Measurements from ENCODE around the gene ZSWIM6. TPM values are rescaled to one million over a fixed set of nuclear protein-coding genes. Genes with fewer than 3 reads are reported as not detected.
A peak's percentile ranks its signal among the peaks of the same experiment; 100 is the strongest.

ZSWIM6 gene
- polyA plus RNA-seq, 1 of the 3 experiments (the other 2 are of a cell fraction) = 7.4 TPM

DNA sequence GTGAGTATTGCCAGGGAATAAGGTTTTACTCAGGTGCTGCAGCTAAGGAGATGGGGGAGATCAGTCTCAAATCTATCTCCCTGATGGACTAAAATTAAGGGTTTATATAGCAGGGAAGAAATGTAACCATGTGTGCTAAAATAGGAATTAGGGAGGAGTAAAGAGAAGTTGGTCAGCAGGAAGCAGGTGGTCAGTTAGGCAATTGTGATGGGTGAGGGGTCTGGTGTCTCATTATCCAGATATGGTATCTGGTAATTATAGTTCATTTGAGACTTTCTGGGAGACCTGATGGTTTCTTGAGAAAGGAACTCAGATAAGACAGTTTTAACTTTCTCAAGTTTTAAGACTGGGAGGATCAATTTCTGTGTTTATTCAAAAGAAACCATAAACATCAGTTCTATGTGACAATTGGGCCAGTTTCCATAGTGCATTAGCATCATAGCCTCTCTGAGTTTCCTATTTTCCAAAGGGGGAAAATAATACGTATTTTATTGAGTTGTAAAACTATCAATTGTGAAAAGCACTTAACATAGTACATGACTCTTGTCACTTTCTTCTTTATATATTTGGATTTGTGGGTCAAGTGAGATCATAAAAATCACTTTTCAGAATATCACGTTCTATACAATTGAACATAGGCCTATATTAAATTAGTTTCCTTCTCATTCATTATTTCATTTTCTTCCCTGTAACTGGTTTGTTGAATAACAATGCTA lies 115.9 kb downstream of the ZSWIM6 start:
- Histone ChIP-seq H3K27me3 (ENCODE audit: insufficient read depth) (no peaks in the 10 kb centered on the region), H3K9ac (no peak overlapping the region), H3F3A (replicated peaks; ENCODE audit: insufficient read depth) (peaks cover 39% of the 10 kb centered on the region), H3K27ac (ENCODE audit: low read depth in 2 of 2, low read length in 1 of 2) (no peak overlapping the region), H3K9me3 (peaks cover 8% of the 10 kb centered on the region; the same call in 1 of the 2 replicates), H2AFZ (ENCODE audit: low read depth) (no peak overlapping the region), H3K9me2 (no peaks in the 10 kb centered on the region), H3K36me3 (replicated peaks in 1 of 2; ENCODE audit: control insufficient read depth in 1 of 2, insufficient read depth in 2 of 2, low read length in 1 of 2) (peaks cover 4 to 19% of the 10 kb centered on the region in 2 experiments), H3K4me2 (no peak overlapping the region), H3K79me2 (ENCODE audit: insufficient read depth) (peaks cover 47% of the 10 kb centered on the region), H3K4me1 (ENCODE audit: control insufficient read depth in 1 of 2, insufficient read depth in 2 of 2, low read depth in 1 of 2, low read length in 1 of 2) (peaks cover 12 to 16% of the 10 kb centered on the region in 2 experiments), H4K20me1 (ENCODE audit: insufficient read depth) (peaks cover 9% of the 10 kb centered on the region), H3K4me3 (ENCODE audit: low read depth in 2 of 2, low read length in 1 of 2) (no peak overlapping the region)
- no peak for TF ChIP-seq MAX (IDR thresholded peaks at IDR 0.05; ENCODE audit: low read depth)
- TF ChIP-seq RFX5 (IDR thresholded peaks at IDR 0.05; ENCODE audit: low read length) = no peak
- TF ChIP-seq CHD2 (IDR thresholded peaks at IDR 0.05; ENCODE audit: low read length, partially characterized antibody) = no peak
- ChIA-PET CTCF (no interaction called here), POLR2A (no interaction called here)
- WGBS (ENCODE audit: low lambda C conversion rate) = 93% methylated on average over 2 of the region's 2 CpGs
- no peak for DNase-seq

GRCh38 chr5:61449804-61450492 lies 117.9 kb downstream of the ZSWIM6 start:
- ChIA-PET POLR2A (no interaction called here), CTCF (interaction anchor here (1.3 kb wide), 1 partner anchor 18 kb away, joined by 3 read pairs; no protein-coding TSS in a partner anchor)
- TF ChIP-seq GABPA (IDR thresholded peaks at IDR 0.05; ENCODE audit: low read depth) (no peak), EZH2phosphoT487 (IDR thresholded peaks at IDR 0.05; ENCODE audit: borderline replicate concordance, low read depth) (no peak), GATA2 (CRISPR knock-in tag; IDR thresholded peaks at IDR 0.05) (no peak), MAX (IDR thresholded peaks at IDR 0.05; ENCODE audit: low read depth) (no peak; the same call in 1 of the 2 replicates), NFIC (IDR thresholded peaks at IDR 0.05; ENCODE audit: borderline replicate concordance) (peak; percentile 77), MEF2A (IDR thresholded peaks at IDR 0.05; ENCODE audit: borderline replicate concordance, low read depth) (peak; percentile 56; the same call in 1 of the 2 replicates), EP300 (IDR thresholded peaks at IDR 0.05; ENCODE audit: borderline replicate concordance in 1 of 2, low read depth in 1 of 2, low read length in 1 of 2) (peak; percentile 50 to 90), TAF1 (IDR thresholded peaks at IDR 0.05; ENCODE audit: borderline replicate concordance, low read depth, low read length) (no peak), ZBTB33 (IDR thresholded peaks at IDR 0.05; ENCODE audit: borderline replicate concordance, low read depth) (peak; percentile 53; the same call in 1 of the 2 replicates), ELF1 (IDR thresholded peaks at IDR 0.05) (no peak), FOSL2 (IDR thresholded peaks at IDR 0.05; ENCODE audit: borderline replicate concordance, low read depth) (peak; percentile 90), JUND (IDR thresholded peaks at IDR 0.05) (peak; percentile 93), MXI1 (IDR thresholded peaks at IDR 0.05; ENCODE audit: low read depth, low read length) (no peak), CTCF (IDR thresholded peaks at IDR 0.05) (no peak), NRF1 (IDR thresholded peaks at IDR 0.05; ENCODE audit: low read depth, low read length) (no peak), FOXJ3 (CRISPR knock-in tag; IDR thresholded peaks at IDR 0.05) (no peak), RFX5 (IDR thresholded peaks at IDR 0.05; ENCODE audit: low read length) (no peak), TEAD4 (IDR thresholded peaks at IDR 0.05; ENCODE audit: borderline replicate concordance, insufficient read depth) (peak; percentile 75; the same call in 1 of the 2 replicates), CHD2 (IDR thresholded peaks at IDR 0.05; ENCODE audit: low read length, partially characterized antibody) (no peak)
- TF ChIP-seq, protein P1, sequence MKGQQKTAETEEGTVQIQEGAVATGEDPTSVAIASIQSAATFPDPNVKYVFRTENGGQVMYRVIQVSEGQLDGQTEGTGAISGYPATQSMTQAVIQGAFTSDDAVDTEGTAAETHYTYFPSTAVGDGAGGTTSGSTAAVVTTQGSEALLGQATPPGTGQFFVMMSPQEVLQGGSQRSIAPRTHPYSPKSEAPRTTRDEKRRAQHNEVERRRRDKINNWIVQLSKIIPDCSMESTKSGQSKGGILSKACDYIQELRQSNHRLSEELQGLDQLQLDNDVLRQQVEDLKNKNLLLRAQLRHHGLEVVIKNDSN (IDR thresholded peaks at IDR 0.05; ENCODE audit: borderline replicate concordance, low read depth) = no peak

More at GRCh38 chr5:61449804-61450492, 117.9 kb downstream of the ZSWIM6 start:
- WGBS (ENCODE audit: low lambda C conversion rate) = 54% methylated on average over 2 of the region's 2 CpGs
- Histone ChIP-seq H3K4me3 (ENCODE audit: low read depth in 2 of 2, low read length in 1 of 2) (peak overlapping the region in 1 of 2 experiments; percentile 25; a peak in 3 of 4 replicates), H3K4me2 (peak overlapping the region; percentile 42), H3K27ac (ENCODE audit: low read depth in 2 of 2, low read length in 1 of 2) (peak overlapping the region; percentile 88 to 98), H3K27me3 (ENCODE audit: insufficient read depth) (no peaks in the 10 kb centered on the region), H2AFZ (ENCODE audit: low read depth) (no peak overlapping the region), H4K20me1 (ENCODE audit: insufficient read depth) (peaks cover 9% of the 10 kb centered on the region), H3F3A (replicated peaks; ENCODE audit: insufficient read depth) (peaks cover 39% of the 10 kb centered on the region), H3K9me2 (no peaks in the 10 kb centered on the region), H3K36me3 (replicated peaks in 1 of 2; ENCODE audit: control insufficient read depth in 1 of 2, insufficient read depth in 2 of 2, low read length in 1 of 2) (peaks cover 4 to 19% of the 10 kb centered on the region in 2 experiments), H3K79me2 (ENCODE audit: insufficient read depth) (peaks cover 59% of the 10 kb centered on the region), H3K9ac (peak overlapping the region; percentile 44; the same call in 1 of the 2 replicates), H3K9me3 (0 out of 2 replicates have a peak, but pooled peaks cover 8% of the 10 kb centered on the region), H3K4me1 (ENCODE audit: control insufficient read depth in 1 of 2, insufficient read depth in 2 of 2, low read depth in 1 of 2, low read length in 1 of 2) (peaks cover 12 to 16% of the 10 kb centered on the region in 2 experiments)
- DNase-seq = no peak

Measured in SK-N-SH (cell line).